Measurements from ENCODE around the gene RNF40.

DNA sequence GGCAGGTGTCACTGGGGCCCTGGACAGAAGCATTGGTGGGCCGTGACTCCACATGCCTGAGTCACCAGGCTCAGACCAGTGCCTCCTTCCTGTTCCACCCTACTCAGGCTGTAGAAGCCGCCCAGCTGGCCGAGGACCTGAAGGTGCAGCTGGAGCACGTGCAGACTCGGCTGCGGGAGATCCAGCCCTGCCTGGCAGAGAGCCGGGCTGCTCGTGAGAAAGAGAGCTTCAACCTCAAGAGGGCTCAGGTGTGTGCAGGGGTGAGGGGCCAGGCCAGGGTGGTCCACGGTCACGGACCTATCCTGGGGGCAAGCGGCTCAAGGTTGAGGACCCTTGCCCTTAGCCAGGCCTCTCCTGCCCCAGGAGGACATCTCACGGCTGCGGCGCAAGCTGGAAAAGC is 9.6 kb downstream of the RNF40 start:
- TF ChIP-seq CTCF (IDR thresholded peaks at IDR 0.05): no peak
- TF ChIP-seq POLR2A (IDR thresholded peaks at IDR 0.05): no peak
